Measurements from ENCODE around the gene KEAP1.

DNA sequence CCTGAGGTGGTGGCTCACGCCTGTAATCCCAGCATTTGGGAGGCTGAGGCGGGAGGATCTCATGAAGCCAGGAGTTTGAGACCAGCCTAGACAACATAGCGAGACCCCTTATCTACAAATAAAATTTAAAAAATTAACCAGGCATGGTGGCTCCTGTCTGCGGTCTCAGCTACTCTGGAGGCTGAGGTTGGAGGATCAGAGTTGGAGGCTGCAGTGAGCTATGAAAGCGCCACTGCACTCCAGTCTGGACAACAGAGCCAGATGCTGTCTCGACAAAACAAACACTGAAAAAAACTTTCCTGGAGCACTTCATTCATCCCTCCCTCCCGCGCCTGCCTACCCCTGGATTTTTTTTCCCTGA is 39.9 kb upstream of the KEAP1 start:
- TF ChIP-seq, protein P1, sequence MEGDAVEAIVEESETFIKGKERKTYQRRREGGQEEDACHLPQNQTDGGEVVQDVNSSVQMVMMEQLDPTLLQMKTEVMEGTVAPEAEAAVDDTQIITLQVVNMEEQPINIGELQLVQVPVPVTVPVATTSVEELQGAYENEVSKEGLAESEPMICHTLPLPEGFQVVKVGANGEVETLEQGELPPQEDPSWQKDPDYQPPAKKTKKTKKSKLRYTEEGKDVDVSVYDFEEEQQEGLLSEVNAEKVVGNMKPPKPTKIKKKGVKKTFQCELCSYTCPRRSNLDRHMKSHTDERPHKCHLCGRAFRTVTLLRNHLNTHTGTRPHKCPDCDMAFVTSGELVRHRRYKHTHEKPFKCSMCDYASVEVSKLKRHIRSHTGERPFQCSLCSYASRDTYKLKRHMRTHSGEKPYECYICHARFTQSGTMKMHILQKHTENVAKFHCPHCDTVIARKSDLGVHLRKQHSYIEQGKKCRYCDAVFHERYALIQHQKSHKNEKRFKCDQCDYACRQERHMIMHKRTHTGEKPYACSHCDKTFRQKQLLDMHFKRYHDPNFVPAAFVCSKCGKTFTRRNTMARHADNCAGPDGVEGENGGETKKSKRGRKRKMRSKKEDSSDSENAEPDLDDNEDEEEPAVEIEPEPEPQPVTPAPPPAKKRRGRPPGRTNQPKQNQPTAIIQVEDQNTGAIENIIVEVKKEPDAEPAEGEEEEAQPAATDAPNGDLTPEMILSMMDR (IDR thresholded peaks at IDR 0.05) = no peak
- TF ChIP-seq POLR2A (IDR thresholded peaks at IDR 0.05) = no peak

Measured in esophagus squamous epithelium (tissue), 4 donors.